Nephron (organoid): ENCODE data around the gene RCC1.
"Not testable (repeated sequence)": the region's sequence is repeated elsewhere in the genome, so short reads cannot be mapped to it uniquely, and the experiment has no call there.

ENCODE experiments used
- H3K27ac Mint-ChIP-seq, 3 experiments: 2 replicates each; pipeline ENCODE4 v1.8.0; 2020; ENCODE audit warnings: mixed read lengths in 3 of 3, mild to moderate bottlenecking in 2 of 3, moderate library complexity in 1 of 3
- H3K27me3 Mint-ChIP-seq: 2 replicates; pipeline ENCODE4 v1.8.0; 2021; ENCODE audit warnings: low read depth, mild to moderate bottlenecking, moderate library complexity, mixed read lengths
- H3K36me3 Mint-ChIP-seq: 2 replicates; pipeline ENCODE4 v1.8.0; 2020; ENCODE audit warnings: low read depth, mixed read lengths
- H3K4me1 Mint-ChIP-seq: 2 replicates; pipeline ENCODE4 v1.8.0; 2020; ENCODE audit warnings: mixed read lengths
- H3K4me3 Mint-ChIP-seq, 3 experiments: 2 replicates each; pipeline ENCODE4 v1.8.0; 2020; ENCODE audit warnings: mild to moderate bottlenecking in 3 of 3, mixed read lengths in 3 of 3, moderate library complexity in 2 of 3
- H3K9me3 Mint-ChIP-seq: 2 replicates; pipeline ENCODE4 v1.8.0; 2020; ENCODE audit warnings: mixed read lengths
- TF ChIP-seq, protein P1 (sequence below), 3 experiments: fragments of 200-600 bp; sonication (generic); IDR thresholded peaks; one replicate each; pipeline ENCODE4 v1.5.0; 2021; ENCODE audit warnings: antibody characterized with exemption in 3 of 3; ENCODE audit not compliant: unreplicated experiment in 3 of 3

Gene RCC1

GRCh38 chr1:28537457-28538199, 31.8 kb downstream of the RCC1 start:
- Mint-ChIP-seq H3K36me3 (peaks cover 26% of the 10 kb centered on the region), H3K4me1 (peaks cover 8% of the 10 kb centered on the region), H3K9me3 (no peaks in the 10 kb centered on the region), H3K4me3 (no peak overlapping the region), H3K27me3 (no peaks in the 10 kb centered on the region), H3K27ac (peak overlapping the region in 2 of 3 experiments; percentile 60 to 69)
- TF ChIP-seq, protein P1, sequence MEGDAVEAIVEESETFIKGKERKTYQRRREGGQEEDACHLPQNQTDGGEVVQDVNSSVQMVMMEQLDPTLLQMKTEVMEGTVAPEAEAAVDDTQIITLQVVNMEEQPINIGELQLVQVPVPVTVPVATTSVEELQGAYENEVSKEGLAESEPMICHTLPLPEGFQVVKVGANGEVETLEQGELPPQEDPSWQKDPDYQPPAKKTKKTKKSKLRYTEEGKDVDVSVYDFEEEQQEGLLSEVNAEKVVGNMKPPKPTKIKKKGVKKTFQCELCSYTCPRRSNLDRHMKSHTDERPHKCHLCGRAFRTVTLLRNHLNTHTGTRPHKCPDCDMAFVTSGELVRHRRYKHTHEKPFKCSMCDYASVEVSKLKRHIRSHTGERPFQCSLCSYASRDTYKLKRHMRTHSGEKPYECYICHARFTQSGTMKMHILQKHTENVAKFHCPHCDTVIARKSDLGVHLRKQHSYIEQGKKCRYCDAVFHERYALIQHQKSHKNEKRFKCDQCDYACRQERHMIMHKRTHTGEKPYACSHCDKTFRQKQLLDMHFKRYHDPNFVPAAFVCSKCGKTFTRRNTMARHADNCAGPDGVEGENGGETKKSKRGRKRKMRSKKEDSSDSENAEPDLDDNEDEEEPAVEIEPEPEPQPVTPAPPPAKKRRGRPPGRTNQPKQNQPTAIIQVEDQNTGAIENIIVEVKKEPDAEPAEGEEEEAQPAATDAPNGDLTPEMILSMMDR (IDR thresholded peaks at IDR 0.05; ENCODE audit: unreplicated experiment in 3 of 3), result no peak

GRCh38 chr1:28538286-28538685, 32.4 kb downstream of the RCC1 start:
- Mint-ChIP-seq H3K36me3 (peaks cover 24% of the 10 kb centered on the region), H3K27me3 (no peaks in the 10 kb centered on the region), H3K4me3 (no peak overlapping the region), H3K9me3 (no peaks in the 10 kb centered on the region), H3K4me1 (peaks cover 8% of the 10 kb centered on the region), H3K27ac (peak overlapping the region; percentile 34 to 69 (median 60))
- TF ChIP-seq, protein P1 (IDR thresholded peaks at IDR 0.05; ENCODE audit: unreplicated experiment in 3 of 3), result no peak

GRCh38 chr1:28540651-28541050, 34.8 kb downstream of the RCC1 start:
- H3K27me3 Mint-ChIP-seq, result no peaks in the 10 kb centered on the region
- H3K4me3 Mint-ChIP-seq, result no peak overlapping the region
- H3K36me3 Mint-ChIP-seq, result peaks cover 16% of the 10 kb centered on the region
- no peak overlapping the region for H3K27ac Mint-ChIP-seq
- H3K9me3 Mint-ChIP-seq, result no peaks in the 10 kb centered on the region
- TF ChIP-seq, protein P1 (IDR thresholded peaks at IDR 0.05; ENCODE audit: unreplicated experiment in 3 of 3), result no peak
- peaks cover 8% of the 10 kb centered on the region for H3K4me1 Mint-ChIP-seq

DNA sequence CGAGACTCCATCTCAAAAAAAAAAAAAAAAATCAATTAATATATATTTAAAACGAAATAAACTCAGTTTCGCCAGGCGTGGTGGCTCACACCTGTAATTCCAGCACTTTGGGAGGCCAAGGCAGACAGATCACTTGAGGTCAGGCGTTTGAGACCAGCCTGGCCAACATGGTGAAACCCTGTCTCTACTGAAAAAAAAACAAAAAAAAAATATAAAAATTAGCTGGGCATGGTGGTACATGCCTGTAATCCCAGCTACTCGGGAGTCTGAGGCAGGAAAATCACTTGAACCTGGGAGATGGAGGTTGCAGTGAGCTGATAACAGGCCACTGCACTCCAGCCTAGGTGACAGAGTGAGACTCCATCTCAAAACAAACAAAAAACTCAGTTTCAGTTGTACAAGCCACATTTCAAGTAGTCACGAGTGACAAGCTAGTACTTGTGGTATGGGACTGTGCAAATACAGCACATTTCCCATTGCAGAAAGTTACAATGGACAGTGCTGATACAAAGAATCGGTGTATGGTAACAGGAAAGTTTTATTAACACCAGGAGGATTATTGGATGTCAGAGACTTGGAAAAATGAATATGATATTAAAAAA, 35.7 kb downstream of the RCC1 start:
- peaks cover 10% of the 10 kb centered on the region for H3K36me3 Mint-ChIP-seq
- H3K27ac Mint-ChIP-seq, H3K4me3 Mint-ChIP-seq, H3K4me1 Mint-ChIP-seq, H3K9me3 Mint-ChIP-seq, H3K27me3 Mint-ChIP-seq: not testable (repeated sequence)

DNA sequence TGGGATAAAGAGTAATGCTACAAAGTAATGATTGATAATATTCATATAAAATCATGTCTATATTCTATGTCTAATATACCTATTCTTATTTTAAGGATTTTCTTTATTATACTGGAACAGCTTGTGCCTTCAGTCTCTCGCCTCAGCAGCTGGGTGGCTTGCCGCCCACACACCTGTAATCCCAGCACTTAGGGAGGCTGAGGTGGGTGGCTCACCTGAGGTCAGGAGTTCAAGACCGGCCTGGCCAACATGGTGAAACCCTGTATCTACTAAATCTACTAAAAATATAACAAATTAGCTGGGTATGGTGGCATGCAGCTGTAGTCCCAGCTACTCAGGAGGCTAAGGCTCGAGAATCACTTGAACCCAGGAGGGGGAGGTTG, 39.4 kb downstream of the RCC1 start:
- TF ChIP-seq, protein P1 (IDR thresholded peaks at IDR 0.05; ENCODE audit: unreplicated experiment in 3 of 3), result no peak

GRCh38 chr1:28548318-28548717, 42.5 kb downstream of the RCC1 start:
- peaks cover 7% of the 10 kb centered on the region for H3K4me1 Mint-ChIP-seq
- no peaks in the 10 kb centered on the region for H3K36me3 Mint-ChIP-seq
- H3K27me3 Mint-ChIP-seq, result peaks cover 5% of the 10 kb centered on the region
- H3K27ac Mint-ChIP-seq, result no peak overlapping the region
- TF ChIP-seq, protein P1 (IDR thresholded peaks at IDR 0.05; ENCODE audit: unreplicated experiment in 3 of 3), result no peak
- no peaks in the 10 kb centered on the region for H3K9me3 Mint-ChIP-seq
- no peak overlapping the region for H3K4me3 Mint-ChIP-seq

More for the DNA sequence above, 39.4 kb downstream of the RCC1 start:
- no peak overlapping the region for H3K27ac Mint-ChIP-seq
- H3K4me1 Mint-ChIP-seq, result no peaks in the 10 kb centered on the region
- no peaks in the 10 kb centered on the region for H3K36me3 Mint-ChIP-seq
- H3K4me3 Mint-ChIP-seq, result no peak overlapping the region
- H3K9me3 Mint-ChIP-seq, result no peaks in the 10 kb centered on the region
- H3K27me3 Mint-ChIP-seq, result no peaks in the 10 kb centered on the region
